HCT116 (cell line): ENCODE results near the gene PTP4A2. TPM values are rescaled to one million over a fixed set of nuclear protein-coding genes. Genes with fewer than 3 reads are reported as not detected.

Experiments
- ATAC-seq: fragments of 200-7000 bp; cut with Tn5 transposase; 2 replicates; pipeline ENCODE4 v1.9.1; 2020; ENCODE audit warnings: mild to moderate bottlenecking, moderate library complexity
- BruUV-seq: library from RNA; stranded (reverse); fragments of 400-500 nt; replicated peaks from 2 replicates; lab custom pipeline; 2021; lab: Mats Ljungman, UMichigan
- CTCF ChIA-PET: fragments of 300-600 bp; sonication (Branson Sonifier 250); formaldehyde crosslinking; loops from one replicate; lab custom pipeline; 2021; ENCODE audit warnings: antibody characterized with exemption; lab: Charles Lee
- POLR2A ChIA-PET: fragments of 300-600, 350-600 bp; sonication (Branson Sonifier 250); formaldehyde crosslinking; loops from one replicate; lab custom pipeline; 2021; ENCODE audit warnings: antibody characterized with exemption; lab: Charles Lee
- RAD21 ChIA-PET, 2 experiments: fragments of 300-600 bp; sonication (Branson Sonifier 250); formaldehyde crosslinking; loops; one replicate each; lab custom pipeline; 2023; ENCODE audit warnings: low total read pairs in 2 of 2; ENCODE audit not compliant: uncharacterized antibody in 2 of 2, unreplicated experiment in 2 of 2, low non-redundant PET in 1 of 2; lab: Charles Lee
- DNase-seq: peaks from one replicate; pipeline ENCODE4 v3.0.0-alpha.2; 2010; ENCODE audit warnings: low read depth, low spot score
- H2AFZ ChIP-seq: fragments of 200-600 bp; shearing (Covaris generic), sonication (generic); 2 replicates; pipeline ENCODE4 v1.6.1; 2017; ENCODE audit warnings: low read depth, mixed run types, mixed read lengths, antibody characterized with exemption, low read length; ENCODE audit not compliant: poor library complexity, severe bottlenecking
- H3K27ac ChIP-seq: 2 replicates; pipeline ENCODE4 v1.5.1; 2012; ENCODE audit warnings: low read depth, low read length
- H3K27me3 ChIP-seq: fragments of 200-600 bp; sonication (generic); 2 replicates; pipeline ENCODE4 v1.6.1; 2016; ENCODE audit warnings: mixed run types, low read length, mixed read lengths; ENCODE audit not compliant: insufficient read depth
- H3K36me3 ChIP-seq, 2 experiments: fragments of 200-500 bp in 1 of 2; fragments of 200-600 bp in 1 of 2; sonication (Bioruptor generic) in 1 of 2; sonication (generic) in 1 of 2; 2 replicates each; pipeline versions ENCODE4 v1.5.1 to v1.6.1; 2014 to 2016; ENCODE audit warnings: low read length in 2 of 2, inconsistent platforms in 1 of 2, mixed read lengths in 1 of 2, mixed run types in 1 of 2; ENCODE audit not compliant: insufficient read depth in 2 of 2, control insufficient read depth in 1 of 2
- H3K4me1 ChIP-seq, 2 experiments: fragments of 200-600 bp in 1 of 2; sonication (generic) in 1 of 2; 2 replicates each; pipeline versions ENCODE4 v1.5.1 to v1.6.1; 2012 to 2017; ENCODE audit warnings: low read length in 2 of 2, inconsistent platforms in 1 of 2, mild to moderate bottlenecking in 1 of 2, mixed read lengths in 1 of 2, mixed run types in 1 of 2, moderate library complexity in 1 of 2; ENCODE audit not compliant: insufficient read depth in 2 of 2, control insufficient read depth in 1 of 2
- H3K4me2 ChIP-seq: fragments of 200-600 bp; sonication (generic); 2 replicates; pipeline ENCODE4 v1.6.1; 2017; ENCODE audit warnings: mixed run types, low read length, mixed read lengths
- H3K4me3 ChIP-seq, 2 experiments: fragments of 200-600 bp in 1 of 2; sonication (generic) in 1 of 2; replicated peaks in 1 of 2; 2 replicates each; pipeline ENCODE4 v1.5.1; 2011 to 2016; ENCODE audit warnings: low read length in 2 of 2, control low read depth in 1 of 2, low read depth in 1 of 2, mild to moderate bottlenecking in 1 of 2, mixed read lengths in 1 of 2, mixed run types in 1 of 2
- H3K79me2 ChIP-seq: fragments of 200-600 bp; sonication (generic); 2 replicates; pipeline ENCODE4 v1.6.1; 2017; ENCODE audit warnings: mild to moderate bottlenecking, mixed run types, low read length, moderate library complexity, mixed read lengths; ENCODE audit not compliant: insufficient read depth
- H3K9ac ChIP-seq: fragments of 200-600 bp; sonication (generic); 2 replicates; pipeline ENCODE4 v1.6.1; 2016; ENCODE audit warnings: low read length, mixed read lengths
- H3K9me2 ChIP-seq: fragments of 200-600 bp; sonication (generic), shearing (Covaris generic); 2 replicates; pipeline ENCODE4 v1.6.1; 2017; ENCODE audit warnings: mixed run types, mild to moderate bottlenecking, moderate library complexity; ENCODE audit not compliant: insufficient read depth
- H3K9me3 ChIP-seq, 2 experiments: fragments of 200-500 bp in 1 of 2; fragments of 200-600 bp in 1 of 2; sonication (Bioruptor generic) in 1 of 2; sonication (generic) in 1 of 2; 2 replicates each; pipeline ENCODE4 v1.6.1; 2014 to 2017; ENCODE audit warnings: low read length in 2 of 2, mixed read lengths in 2 of 2, inconsistent platforms in 1 of 2, low read depth in 1 of 2, mild to moderate bottlenecking in 1 of 2, mixed run types in 1 of 2, moderate library complexity in 1 of 2; ENCODE audit not compliant: control insufficient read depth in 1 of 2, insufficient read depth in 1 of 2
- H4K20me1 ChIP-seq: fragments of 200-600 bp; sonication (generic), shearing (Covaris generic); 2 replicates; pipeline ENCODE4 v1.6.1; 2017; ENCODE audit warnings: mixed run types, mild to moderate bottlenecking, moderate library complexity; ENCODE audit not compliant: insufficient read depth
- CEBPB ChIP-seq: IDR thresholded peaks from 2 replicates; pipeline ENCODE4 v1.6.1; 2012; ENCODE audit warnings: low read depth
- EZH2 ChIP-seq: fragments of 200-600 bp; sonication (generic); IDR thresholded peaks from 2 replicates; pipeline ENCODE4 v1.6.1; 2017; ENCODE audit warnings: antibody characterized with exemption, mixed run types
- FOSL1 ChIP-seq: IDR thresholded peaks from 2 replicates; pipeline ENCODE4 v1.6.1; 2012; ENCODE audit warnings: low read depth
- JUND ChIP-seq: IDR thresholded peaks from 2 replicates; pipeline ENCODE4 v1.6.1; 2012
- POLR2AphosphoS5 ChIP-seq: IDR thresholded peaks from 2 replicates; pipeline ENCODE4 v1.6.1; 2011; ENCODE audit warnings: mild to moderate bottlenecking, low read depth, low read length, moderate library complexity
- TCF7L2 ChIP-seq: IDR thresholded peaks from 2 replicates; pipeline ENCODE4 v1.7.0; 2011; ENCODE audit warnings: borderline replicate concordance, inconsistent platforms; ENCODE audit not compliant: insufficient read depth, insufficient read length; ENCODE audit errors: extremely low read depth
- intact Hi-C: fragments of 100-400 bp; cut with micrococcal nuclease; formaldehyde crosslinking; loops from 2 replicates; pipeline ENCODE4 v1.10.0; 2022
- total RNA-seq: library from RNA; stranded (reverse); gene quantifications from one replicate; pipeline ENCODE4 v1.2.1, GENCODE V29; 2021; ENCODE audit not compliant: unreplicated experiment
- TF ChIP-seq, protein P1 (sequence below): IDR thresholded peaks from 2 replicates; pipeline ENCODE4 v1.6.1; 2012; ENCODE audit warnings: low read depth
- TF ChIP-seq, protein P2 (sequence below): IDR thresholded peaks from 2 replicates; pipeline ENCODE4 v1.6.1; 2012
- TF ChIP-seq, protein P3 (sequence below): IDR thresholded peaks from 2 replicates; pipeline ENCODE4 v1.6.1; 2012
- TF ChIP-seq, protein P4 (sequence below), 3 experiments: fragments of 200-600 bp in 1 of 3; sonication (generic) in 1 of 3; IDR thresholded peaks in 2 of 3; conservative IDR thresholded peaks in 1 of 3; 2 replicates each; pipeline ENCODE4 v1.5.1; 2012 to 2017; ENCODE audit warnings: low read depth in 2 of 3, low read length in 2 of 3, antibody characterized with exemption in 1 of 3, borderline replicate concordance in 1 of 3, control low read depth in 1 of 3, mild to moderate bottlenecking in 1 of 3, mixed read lengths in 1 of 3, mixed run types in 1 of 3, moderate library complexity in 1 of 3; ENCODE audit not compliant: insufficient read depth in 1 of 3
- TF ChIP-seq, protein P5 (sequence below): IDR thresholded peaks from 2 replicates; pipeline ENCODE4 v1.6.1; 2011; ENCODE audit warnings: mild to moderate bottlenecking, low read length, moderate library complexity; ENCODE audit not compliant: insufficient replicate concordance; ENCODE audit errors: extremely low read depth

Gene PTP4A2
- total RNA-seq, 1 experiment from 2014 or later = 267 TPM

DNA sequence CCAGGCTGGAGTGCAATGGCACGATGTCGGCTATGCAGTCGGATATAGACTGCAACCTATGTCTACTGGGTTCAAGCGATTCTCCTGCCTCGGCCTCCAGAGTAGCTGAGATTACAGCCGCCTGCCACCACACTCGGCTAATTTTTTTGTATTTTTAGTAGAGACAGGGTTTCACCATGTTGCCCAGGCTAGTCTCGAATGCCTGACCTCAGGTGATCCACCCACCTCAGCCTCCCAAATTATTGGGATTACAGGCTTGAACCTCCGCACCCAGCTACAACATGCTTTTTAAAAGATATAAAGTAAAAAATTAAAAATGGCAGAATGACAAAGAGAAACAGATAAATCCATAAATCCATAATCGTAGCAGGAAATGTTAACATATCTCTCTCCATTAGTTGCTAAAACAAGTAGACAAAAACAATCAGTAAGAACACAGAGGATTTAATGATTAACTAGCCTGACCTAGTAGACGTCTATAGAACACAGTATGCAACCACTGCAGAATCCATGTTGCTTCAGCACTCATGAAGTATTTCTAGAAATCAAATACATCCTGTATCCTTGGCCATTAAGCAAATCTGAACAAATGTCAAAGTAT, 62.4 kb downstream of the PTP4A2 start:
- Histone ChIP-seq H3K27me3 (no peaks in the 10 kb centered on the region), H3K9ac (no peak overlapping the region), H3K79me2 (no peaks in the 10 kb centered on the region), H3K4me1 (no peaks in the 10 kb centered on the region), H4K20me1 (no peaks in the 10 kb centered on the region), H3K27ac (no peak overlapping the region), H3K36me3 (no peaks in the 10 kb centered on the region), H3K9me3 (no peaks in the 10 kb centered on the region), H2AFZ (no peak overlapping the region), H3K4me3 (no peak overlapping the region), H3K9me2 (no peaks in the 10 kb centered on the region), H3K4me2 (no peak overlapping the region)
- POLR2A ChIA-PET = no interaction called here
- intact Hi-C loops = no loop called here
- DNase-seq (no peak), ATAC-seq (no peak)
- TF ChIP-seq JUND (no peak), FOSL1 (no peak), TCF7L2 (no peak)
- TF ChIP-seq, protein P1, sequence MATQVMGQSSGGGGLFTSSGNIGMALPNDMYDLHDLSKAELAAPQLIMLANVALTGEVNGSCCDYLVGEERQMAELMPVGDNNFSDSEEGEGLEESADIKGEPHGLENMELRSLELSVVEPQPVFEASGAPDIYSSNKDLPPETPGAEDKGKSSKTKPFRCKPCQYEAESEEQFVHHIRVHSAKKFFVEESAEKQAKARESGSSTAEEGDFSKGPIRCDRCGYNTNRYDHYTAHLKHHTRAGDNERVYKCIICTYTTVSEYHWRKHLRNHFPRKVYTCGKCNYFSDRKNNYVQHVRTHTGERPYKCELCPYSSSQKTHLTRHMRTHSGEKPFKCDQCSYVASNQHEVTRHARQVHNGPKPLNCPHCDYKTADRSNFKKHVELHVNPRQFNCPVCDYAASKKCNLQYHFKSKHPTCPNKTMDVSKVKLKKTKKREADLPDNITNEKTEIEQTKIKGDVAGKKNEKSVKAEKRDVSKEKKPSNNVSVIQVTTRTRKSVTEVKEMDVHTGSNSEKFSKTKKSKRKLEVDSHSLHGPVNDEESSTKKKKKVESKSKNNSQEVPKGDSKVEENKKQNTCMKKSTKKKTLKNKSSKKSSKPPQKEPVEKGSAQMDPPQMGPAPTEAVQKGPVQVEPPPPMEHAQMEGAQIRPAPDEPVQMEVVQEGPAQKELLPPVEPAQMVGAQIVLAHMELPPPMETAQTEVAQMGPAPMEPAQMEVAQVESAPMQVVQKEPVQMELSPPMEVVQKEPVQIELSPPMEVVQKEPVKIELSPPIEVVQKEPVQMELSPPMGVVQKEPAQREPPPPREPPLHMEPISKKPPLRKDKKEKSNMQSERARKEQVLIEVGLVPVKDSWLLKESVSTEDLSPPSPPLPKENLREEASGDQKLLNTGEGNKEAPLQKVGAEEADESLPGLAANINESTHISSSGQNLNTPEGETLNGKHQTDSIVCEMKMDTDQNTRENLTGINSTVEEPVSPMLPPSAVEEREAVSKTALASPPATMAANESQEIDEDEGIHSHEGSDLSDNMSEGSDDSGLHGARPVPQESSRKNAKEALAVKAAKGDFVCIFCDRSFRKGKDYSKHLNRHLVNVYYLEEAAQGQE = no peak
- RAD21 ChIA-PET = no interaction called here
- CTCF ChIA-PET = no interaction called here
- BruUV-seq = no TSS peak

DNA sequence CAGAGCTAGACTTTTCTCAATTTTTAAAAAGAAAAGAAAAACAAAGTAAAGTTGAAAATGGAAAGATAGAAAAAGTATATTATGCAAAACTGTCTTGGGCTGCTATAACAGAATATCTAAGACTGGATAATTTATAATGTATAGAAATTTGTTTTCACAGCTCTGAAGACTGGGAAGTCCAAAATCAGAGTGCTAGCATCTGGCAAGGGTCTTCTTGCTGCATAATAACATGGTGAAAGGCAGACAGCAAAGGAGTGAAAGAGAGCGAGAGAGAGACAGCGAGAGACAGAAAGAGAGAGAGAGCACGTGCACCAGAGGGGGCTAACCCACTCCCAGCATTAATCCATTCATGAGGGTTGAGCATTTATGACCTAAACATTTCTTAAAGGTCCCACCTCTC, 63.2 kb downstream of the PTP4A2 start:
- Histone ChIP-seq H3K4me1 (no peaks in the 10 kb centered on the region), H2AFZ (no peak overlapping the region), H3K4me2 (no peak overlapping the region), H4K20me1 (no peaks in the 10 kb centered on the region), H3K4me3 (no peak overlapping the region), H3K36me3 (no peaks in the 10 kb centered on the region), H3K9me2 (no peaks in the 10 kb centered on the region), H3K79me2 (no peaks in the 10 kb centered on the region), H3K9me3 (no peaks in the 10 kb centered on the region), H3K9ac (no peak overlapping the region), H3K27me3 (no peaks in the 10 kb centered on the region), H3K27ac (no peak overlapping the region)
- RAD21 ChIA-PET = no interaction called here
- ATAC-seq = no peak
- DNase-seq = no peak
- no TSS peak for BruUV-seq
- POLR2A ChIA-PET = no interaction called here
- intact Hi-C loops = no loop called here
- CTCF ChIA-PET = no interaction called here
- TF ChIP-seq, protein P2, sequence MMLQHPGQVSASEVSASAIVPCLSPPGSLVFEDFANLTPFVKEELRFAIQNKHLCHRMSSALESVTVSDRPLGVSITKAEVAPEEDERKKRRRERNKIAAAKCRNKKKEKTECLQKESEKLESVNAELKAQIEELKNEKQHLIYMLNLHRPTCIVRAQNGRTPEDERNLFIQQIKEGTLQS = no peak
- TF ChIP-seq, protein P3, sequence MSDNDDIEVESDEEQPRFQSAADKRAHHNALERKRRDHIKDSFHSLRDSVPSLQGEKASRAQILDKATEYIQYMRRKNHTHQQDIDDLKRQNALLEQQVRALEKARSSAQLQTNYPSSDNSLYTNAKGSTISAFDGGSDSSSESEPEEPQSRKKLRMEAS = no peak
- no peak for TF ChIP-seq TCF7L2
- no peak for TF ChIP-seq CEBPB
- TF ChIP-seq, protein P4, sequence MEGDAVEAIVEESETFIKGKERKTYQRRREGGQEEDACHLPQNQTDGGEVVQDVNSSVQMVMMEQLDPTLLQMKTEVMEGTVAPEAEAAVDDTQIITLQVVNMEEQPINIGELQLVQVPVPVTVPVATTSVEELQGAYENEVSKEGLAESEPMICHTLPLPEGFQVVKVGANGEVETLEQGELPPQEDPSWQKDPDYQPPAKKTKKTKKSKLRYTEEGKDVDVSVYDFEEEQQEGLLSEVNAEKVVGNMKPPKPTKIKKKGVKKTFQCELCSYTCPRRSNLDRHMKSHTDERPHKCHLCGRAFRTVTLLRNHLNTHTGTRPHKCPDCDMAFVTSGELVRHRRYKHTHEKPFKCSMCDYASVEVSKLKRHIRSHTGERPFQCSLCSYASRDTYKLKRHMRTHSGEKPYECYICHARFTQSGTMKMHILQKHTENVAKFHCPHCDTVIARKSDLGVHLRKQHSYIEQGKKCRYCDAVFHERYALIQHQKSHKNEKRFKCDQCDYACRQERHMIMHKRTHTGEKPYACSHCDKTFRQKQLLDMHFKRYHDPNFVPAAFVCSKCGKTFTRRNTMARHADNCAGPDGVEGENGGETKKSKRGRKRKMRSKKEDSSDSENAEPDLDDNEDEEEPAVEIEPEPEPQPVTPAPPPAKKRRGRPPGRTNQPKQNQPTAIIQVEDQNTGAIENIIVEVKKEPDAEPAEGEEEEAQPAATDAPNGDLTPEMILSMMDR (IDR thresholded peaks at IDR 0.05 in 2 of 3, conservative IDR thresholded peaks at IDR 0.05 in 1 of 3; ENCODE audit: borderline replicate concordance in 1 of 3, insufficient read depth in 1 of 3, low read depth in 2 of 3, low read length in 2 of 3) = no peak
- TF ChIP-seq, protein P5, sequence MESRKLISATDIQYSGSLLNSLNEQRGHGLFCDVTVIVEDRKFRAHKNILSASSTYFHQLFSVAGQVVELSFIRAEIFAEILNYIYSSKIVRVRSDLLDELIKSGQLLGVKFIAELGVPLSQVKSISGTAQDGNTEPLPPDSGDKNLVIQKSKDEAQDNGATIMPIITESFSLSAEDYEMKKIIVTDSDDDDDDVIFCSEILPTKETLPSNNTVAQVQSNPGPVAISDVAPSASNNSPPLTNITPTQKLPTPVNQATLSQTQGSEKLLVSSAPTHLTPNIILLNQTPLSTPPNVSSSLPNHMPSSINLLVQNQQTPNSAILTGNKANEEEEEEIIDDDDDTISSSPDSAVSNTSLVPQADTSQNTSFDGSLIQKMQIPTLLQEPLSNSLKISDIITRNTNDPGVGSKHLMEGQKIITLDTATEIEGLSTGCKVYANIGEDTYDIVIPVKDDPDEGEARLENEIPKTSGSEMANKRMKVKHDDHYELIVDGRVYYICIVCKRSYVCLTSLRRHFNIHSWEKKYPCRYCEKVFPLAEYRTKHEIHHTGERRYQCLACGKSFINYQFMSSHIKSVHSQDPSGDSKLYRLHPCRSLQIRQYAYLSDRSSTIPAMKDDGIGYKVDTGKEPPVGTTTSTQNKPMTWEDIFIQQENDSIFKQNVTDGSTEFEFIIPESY = no peak
- no peak for TF ChIP-seq JUND
- no peak for TF ChIP-seq POLR2AphosphoS5
- no peak for TF ChIP-seq EZH2
